Activated CD4-positive, alpha-beta memory T cell treated with anti-CD3 and anti-CD28 coated beads for 36 hours (primary cell): Measurements from ENCODE around the gene ZC3H10. TPM values are rescaled to one million over a fixed set of nuclear protein-coding genes. Genes with fewer than 3 reads are reported as not detected.
"Not testable (repeated sequence)": the region's sequence is repeated elsewhere in the genome, so short reads cannot be mapped to it uniquely, and the experiment has no call there.

Experiments used
- CTCF ChIA-PET: fragments of 350-600 bp; sonication (Branson Sonifier 250); formaldehyde crosslinking; loops from one replicate; lab custom pipeline; 2021; ENCODE audit warnings: antibody characterized with exemption, inconsistent platforms; lab: Charles Lee
- POLR2A ChIA-PET: fragments of 350-600 bp; sonication (Branson Sonifier 250); formaldehyde crosslinking; loops from one replicate; lab custom pipeline; 2021; ENCODE audit warnings: antibody characterized with exemption; lab: Charles Lee
- DNase-seq: peaks from one replicate; pipeline ENCODE4 v3.0.0-alpha.2; 2020
- H3K27ac Mint-ChIP-seq: one replicate; pipeline ENCODE4 v1.8.0; 2021; ENCODE audit warnings: mixed read lengths
- H3K27me3 Mint-ChIP-seq: one replicate; pipeline ENCODE4 v1.8.0; 2021; ENCODE audit warnings: mixed read lengths
- H3K36me3 Mint-ChIP-seq: one replicate; pipeline ENCODE4 v1.8.0; 2021; ENCODE audit warnings: mixed read lengths
- H3K4me1 Mint-ChIP-seq: one replicate; pipeline ENCODE4 v1.8.0; 2021; ENCODE audit warnings: low read depth, mixed read lengths
- H3K4me3 Mint-ChIP-seq: one replicate; pipeline ENCODE4 v1.8.0; 2021; ENCODE audit warnings: mild to moderate bottlenecking, mixed read lengths
- H3K9me3 Mint-ChIP-seq: one replicate; pipeline ENCODE4 v1.8.0; 2021; ENCODE audit warnings: mixed read lengths
- intact Hi-C: fragments of 100-400 bp; cut with micrococcal nuclease; formaldehyde crosslinking; loops from one replicate; pipeline ENCODE4 v1.15.1; 2023
- total RNA-seq, 2 experiments: library from RNA; stranded (reverse); gene quantifications; one replicate each; pipeline ENCODE4 v1.2.3, GENCODE V29; 2021

ZC3H10 gene
- total RNA-seq, 2 experiments from 2014 or later: 5.1 to 7.2 TPM

DNA sequence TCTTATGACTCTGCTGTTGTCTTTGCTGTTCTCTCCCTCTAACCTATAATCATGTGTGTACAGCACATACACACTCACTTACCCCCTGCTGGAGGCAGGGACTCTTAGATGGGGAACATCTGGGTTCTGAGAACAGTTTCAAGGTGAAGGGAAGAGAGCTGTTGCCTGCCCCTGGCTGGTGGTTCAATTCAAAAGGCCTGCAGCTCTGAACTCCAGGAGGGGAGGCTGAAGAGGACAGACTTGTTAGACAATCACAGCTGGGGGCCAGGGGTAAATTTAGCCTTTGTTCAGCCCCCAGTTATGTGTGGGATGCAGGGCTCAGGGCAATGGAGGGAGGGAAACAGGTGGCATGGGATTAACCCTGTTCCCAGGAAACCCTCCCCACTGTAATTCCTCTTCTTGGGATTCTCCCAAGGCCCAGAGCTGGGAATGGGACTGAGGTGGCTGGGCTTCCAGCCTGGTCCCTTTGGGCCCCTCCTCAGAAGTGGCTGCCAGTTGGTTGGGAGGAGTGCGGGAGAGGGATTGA, 36.2 kb downstream of the ZC3H10 start:
- Mint-ChIP-seq H3K27ac (no peak overlapping the region), H3K9me3 (no peaks in the 10 kb centered on the region), H3K36me3 (peaks cover 21% of the 10 kb centered on the region), H3K4me1 (peaks cover 36% of the 10 kb centered on the region), H3K27me3 (no peaks in the 10 kb centered on the region), H3K4me3 (no peak overlapping the region)
- CTCF ChIA-PET: interaction anchor here (1.0 to 2.2 kb wide), 4 partner anchors 28 to 104 kb away, joined by 3 to 7 read pairs (median 6); partner anchors contain the start of genes ANKRD52, SMARCC2 and ZC3H10
- DNase-seq: no peak
- POLR2A ChIA-PET: interaction anchor here (1.0 to 1.6 kb wide), 2 partner anchors 36 to 50 kb away, joined by 5 read pairs; partner anchors contain the start of genes PA2G4 and SMARCC2
- intact Hi-C loops: no loop called here

DNA sequence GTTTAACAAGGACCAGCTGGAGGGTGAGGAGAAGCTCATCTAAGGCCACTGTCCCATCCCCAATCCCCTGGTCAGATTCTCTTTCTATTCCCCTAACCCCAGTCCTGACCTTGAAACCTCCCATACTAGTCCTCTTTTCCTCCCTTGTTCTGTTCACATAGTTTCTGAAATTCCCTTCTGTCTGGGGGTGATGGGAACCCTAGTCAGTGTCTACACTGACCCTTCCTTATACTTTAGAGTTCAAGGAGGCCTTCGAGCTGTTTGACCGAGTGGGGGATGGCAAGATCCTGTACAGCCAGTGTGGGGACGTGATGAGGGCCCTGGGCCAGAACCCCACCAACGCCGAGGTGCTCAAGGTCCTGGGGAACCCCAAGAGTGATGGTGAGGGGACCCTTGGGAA, 36.8 kb downstream of the ZC3H10 start:
- DNase-seq: no peak
- no peak overlapping the region for H3K4me3 Mint-ChIP-seq

GRCh38 chr12:56155256-56155845, 37.3 kb downstream of the ZC3H10 start:
- ChIA-PET POLR2A (interaction anchor here (1.0 to 1.6 kb wide), 2 partner anchors 34 to 51 kb away, joined by 5 read pairs; partner anchors contain the start of genes PA2G4 and SMARCC2), CTCF (interaction anchor here (0.8 to 2.2 kb wide), 4 partner anchors 27 to 103 kb away, joined by 3 to 6 read pairs (median 3); partner anchors contain the start of genes ANKRD52, SMARCC2 and ZC3H10)
- Mint-ChIP-seq H3K27me3 (no peaks in the 10 kb centered on the region), H3K4me1 (peaks cover 39% of the 10 kb centered on the region), H3K36me3 (peaks cover 32% of the 10 kb centered on the region), H3K9me3 (no peaks in the 10 kb centered on the region), H3K27ac (no peak overlapping the region), H3K4me3 (peak overlapping the region; percentile 1)
- intact Hi-C loops: no loop called here
- DNase-seq: no peak

More for the DNA sequence above, 36.8 kb downstream of the ZC3H10 start:
- peaks cover 26% of the 10 kb centered on the region for H3K36me3 Mint-ChIP-seq
- ChIA-PET POLR2A (interaction anchor here (1.0 to 1.6 kb wide), 2 partner anchors 35 to 50 kb away, joined by 5 read pairs; partner anchors contain the start of genes PA2G4 and SMARCC2), CTCF (interaction anchor here (0.8 to 2.2 kb wide), 6 partner anchors 26 to 103 kb away, joined by 3 to 7 read pairs (median 4); partner anchors contain the start of genes ANKRD52, SMARCC2 and ZC3H10)
- intact Hi-C loops: no loop called here
- H3K9me3 Mint-ChIP-seq: no peaks in the 10 kb centered on the region
- peaks cover 37% of the 10 kb centered on the region for H3K4me1 Mint-ChIP-seq
- H3K27me3 Mint-ChIP-seq: no peaks in the 10 kb centered on the region
- H3K27ac Mint-ChIP-seq: no peak overlapping the region

DNA sequence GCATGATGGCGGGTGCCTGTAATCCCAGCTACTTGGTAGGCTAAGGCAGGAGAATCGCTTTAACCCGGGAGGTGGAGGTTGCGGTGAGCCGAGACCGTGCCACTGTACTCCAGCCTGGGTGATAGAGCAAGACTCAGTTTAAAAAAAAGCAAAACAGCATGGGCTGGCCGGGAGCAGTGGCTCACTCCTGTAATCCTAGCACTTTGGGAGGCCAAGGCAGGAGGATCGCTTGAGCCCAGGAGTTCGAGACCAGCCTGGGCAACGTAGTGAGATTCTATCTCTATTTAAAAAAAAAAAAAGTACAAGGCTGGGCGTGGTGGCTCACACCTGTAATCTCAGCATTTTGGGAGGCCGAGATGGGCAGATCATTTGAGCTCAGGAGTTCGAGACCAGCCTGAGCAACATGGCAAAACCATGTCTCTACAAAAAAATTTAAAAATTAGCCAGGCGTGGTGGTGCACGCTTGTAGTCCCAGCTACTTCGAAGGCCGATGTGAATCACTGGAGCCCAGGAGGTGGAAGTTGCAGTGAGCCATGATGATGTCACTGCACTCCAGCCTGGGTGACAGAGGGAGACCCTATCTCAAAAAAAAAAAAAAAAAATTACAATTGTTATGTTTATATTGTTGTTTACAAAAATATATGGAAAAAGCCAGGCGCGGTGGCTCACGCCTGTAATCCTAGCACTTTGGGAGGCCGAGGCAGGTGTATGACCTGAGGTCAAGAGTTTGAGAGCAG, 38.6 kb downstream of the ZC3H10 start:
- H3K27me3 Mint-ChIP-seq, intact Hi-C loops: not testable (repeated sequence)
- H3K4me1 Mint-ChIP-seq: peaks cover 39% of the 10 kb centered on the region

GRCh38 chr12:56157201-56158028, 39.3 kb downstream of the ZC3H10 start:
- no peaks in the 10 kb centered on the region for H3K9me3 Mint-ChIP-seq
- ChIA-PET CTCF (interaction anchor here (0.9 to 6.2 kb wide), 7 partner anchors 31 to 41 kb away, joined by 3 to 48 read pairs (median 6); partner anchors contain the start of genes ESYT1, RPL41, SMARCC2 and ZC3H10), POLR2A (interaction anchor here (0.9 to 2.4 kb wide), 7 partner anchors 29 to 54 kb away, joined by 3 to 17 read pairs (median 10); partner anchors contain the start of genes ESYT1, SMARCC2 and ZC3H10)
- H3K36me3 Mint-ChIP-seq: peaks cover 49% of the 10 kb centered on the region
- peak; percentile 72 for DNase-seq
- peak overlapping the region; percentile 98 for H3K27ac Mint-ChIP-seq
- intact Hi-C loops: loop anchor here (1.0 to 2.0 kb wide), 4 partner anchors 31 to 181 kb away; partner anchors contain the start of genes CS, IL23A and ZC3H10
- H3K4me3 Mint-ChIP-seq: peak overlapping the region; percentile 95
- no peaks in the 10 kb centered on the region for H3K27me3 Mint-ChIP-seq
- H3K4me1 Mint-ChIP-seq: peaks cover 43% of the 10 kb centered on the region

More for the DNA sequence above, 38.6 kb downstream of the ZC3H10 start:
- peaks cover 45% of the 10 kb centered on the region for H3K36me3 Mint-ChIP-seq
- peak overlapping the region; percentile 95 for H3K4me3 Mint-ChIP-seq
- not testable (repeated sequence) for H3K9me3 Mint-ChIP-seq, DNase-seq
- ChIA-PET CTCF (interaction anchor here (0.6 to 1.3 kb wide), 4 partner anchors 30 to 85 kb away, joined by 3 to 5 read pairs (median 3); partner anchors contain the start of gene ZC3H10), POLR2A (interaction anchor here (0.9 to 1.4 kb wide), 2 partner anchors 33 to 38 kb away, joined by 3 to 6 read pairs; partner anchors contain the start of genes SMARCC2 and ZC3H10)
- peak overlapping the region; percentile 98 for H3K27ac Mint-ChIP-seq

DNA sequence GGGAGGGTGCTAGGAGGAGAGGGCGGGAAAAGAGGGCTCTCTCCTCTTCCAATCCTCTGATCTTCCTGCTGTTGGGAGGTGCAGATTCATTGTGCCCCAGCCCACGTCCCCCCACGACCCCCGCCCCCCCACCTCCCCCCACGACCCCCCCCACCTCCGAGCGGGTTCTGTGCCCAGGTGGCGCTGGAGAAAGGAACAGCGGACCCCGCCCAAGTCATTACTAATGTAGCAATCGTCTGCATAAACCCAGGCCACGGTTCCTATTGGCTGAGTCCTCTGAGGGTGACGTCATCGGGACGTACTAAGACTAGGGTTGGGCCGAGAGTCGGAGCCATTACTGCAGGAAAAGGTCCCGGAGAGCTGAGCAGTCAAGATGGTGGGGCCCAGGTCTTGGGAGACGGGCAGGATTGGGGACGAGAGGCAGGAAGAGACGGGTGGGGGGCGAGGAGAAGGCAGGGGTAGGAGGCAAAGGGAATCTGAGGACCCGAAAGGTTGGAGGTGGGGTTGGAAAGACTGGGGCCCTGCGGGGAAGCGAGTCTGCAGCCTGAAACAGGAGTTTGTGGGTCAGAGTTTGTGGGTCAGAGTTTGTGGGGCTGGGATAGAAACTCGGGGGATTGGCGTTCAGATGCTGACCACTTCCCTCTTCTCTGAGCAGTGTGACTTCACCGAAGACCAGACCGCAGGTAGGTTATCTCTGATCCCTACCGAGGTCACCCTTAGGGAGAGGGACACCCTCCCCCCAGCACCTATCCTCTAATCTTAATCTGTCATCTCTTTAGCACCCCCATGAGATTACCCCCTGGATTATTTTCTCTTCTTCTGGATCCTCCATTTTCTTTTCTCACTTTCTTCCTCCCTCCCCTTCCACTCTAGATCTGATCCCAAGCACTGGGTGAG, 40.2 kb downstream of the ZC3H10 start, which contains the start of gene MYL6:
MYL6 (plus strand) TSS at position 331 of the 897 bp plus-strand sequence; CDS start at position 374, 43 bp downstream.
- intact Hi-C loops: loop anchor here (1.0 to 2.0 kb wide), 4 partner anchors 32 to 180 kb away; partner anchors contain the start of genes CS, IL23A and ZC3H10
- peak; percentile 95 for DNase-seq
- POLR2A ChIA-PET: interaction anchor here (0.6 to 2.4 kb wide), 9 partner anchors 9 to 366 kb away, joined by 3 to 17 read pairs (median 5); partner anchors contain the start of genes ESYT1, SMARCC2 and ZC3H10
- H3K36me3 Mint-ChIP-seq: peaks cover 51% of the 10 kb centered on the region
- no peaks in the 10 kb centered on the region for H3K9me3 Mint-ChIP-seq
- peak within 1 kb of the TSS; percentile 95 for H3K4me3 Mint-ChIP-seq
- H3K27me3 Mint-ChIP-seq: no peaks in the 10 kb centered on the region
- CTCF ChIA-PET: interaction anchor here (1.4 to 6.2 kb wide), 6 partner anchors 30 to 63 kb away, joined by 4 to 48 read pairs (median 10); partner anchors contain the start of genes ESYT1, RNF41, RPL41 and SMARCC2
- H3K4me1 Mint-ChIP-seq: peaks cover 42% of the 10 kb centered on the region
- H3K27ac Mint-ChIP-seq: peak within 1 kb of the TSS; percentile 98

DNA sequence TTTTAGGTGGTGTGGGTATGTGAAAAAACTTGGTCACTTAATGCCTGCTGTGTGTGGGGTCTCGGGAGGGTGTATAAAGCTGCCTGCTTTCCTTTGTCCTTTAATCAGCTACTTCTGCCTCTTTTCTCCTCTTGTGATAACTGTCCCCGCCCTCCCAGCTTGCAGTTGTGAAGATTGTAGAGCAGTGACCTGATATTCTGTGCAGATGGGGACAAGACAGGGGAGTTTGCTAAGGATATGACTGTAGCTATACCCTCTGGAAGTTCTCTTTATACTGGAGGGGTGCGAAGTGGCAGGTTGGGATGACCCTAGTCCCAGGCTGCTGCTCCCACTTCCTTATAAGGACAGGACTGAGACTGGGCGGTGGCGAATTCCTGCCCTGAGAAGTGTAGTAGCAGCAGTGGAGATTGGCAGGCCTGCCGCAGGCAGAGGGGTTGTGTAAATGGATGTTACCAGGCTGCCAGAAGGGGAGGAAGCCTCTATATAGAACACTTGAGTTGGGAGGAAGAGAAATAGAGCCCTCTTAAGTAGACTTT, 40.9 kb downstream of the ZC3H10 start:
- Mint-ChIP-seq H3K9me3 (no peaks in the 10 kb centered on the region), H3K4me1 (peaks cover 37% of the 10 kb centered on the region), H3K4me3 (peak overlapping the region; percentile 95), H3K27me3 (no peaks in the 10 kb centered on the region), H3K36me3 (peaks cover 59% of the 10 kb centered on the region), H3K27ac (peak overlapping the region; percentile 98)
- intact Hi-C loops: loop anchor here (1.0 to 2.0 kb wide), 4 partner anchors 33 to 179 kb away; partner anchors contain the start of genes CS, IL23A and ZC3H10
- ChIA-PET POLR2A (interaction anchor here (0.7 to 2.4 kb wide), 6 partner anchors 9 to 41 kb away, joined by 3 to 17 read pairs (median 13); partner anchors contain the start of genes ESYT1, SMARCC2 and ZC3H10), CTCF (interaction anchor here (1.4 to 6.2 kb wide), 6 partner anchors 30 to 63 kb away, joined by 4 to 48 read pairs (median 10); partner anchors contain the start of genes ESYT1, RNF41, RPL41 and SMARCC2)
- DNase-seq: peak; percentile 42

- ChIA-PET CTCF (interaction anchor here (1.4 to 6.2 kb wide), 6 partner anchors 29 to 62 kb away, joined by 4 to 48 read pairs (median 10); partner anchors contain the start of genes ESYT1, RNF41, RPL41 and SMARCC2), POLR2A (interaction anchor here (0.6 to 4.5 kb wide), 9 partner anchors 10 to 43 kb away, joined by 3 to 19 read pairs (median 10); partner anchors contain the start of genes ESYT1, SMARCC2 and ZC3H10)
- Mint-ChIP-seq H3K27ac (peak overlapping the region; percentile 98), H3K9me3 (no peaks in the 10 kb centered on the region), H3K36me3 (peaks cover 64% of the 10 kb centered on the region), H3K27me3 (no peaks in the 10 kb centered on the region), H3K4me3 (peak overlapping the region; percentile 95), H3K4me1 (peaks cover 35% of the 10 kb centered on the region)
- intact Hi-C loops: loop anchor here (1.0 to 2.0 kb wide), 2 partner anchors 7 to 141 kb away; partner anchors contain the start of genes CS and MYL6B
- no peak for DNase-seq
These were observed 41.6 kb downstream of the ZC3H10 start for GRCh38 chr12:56159482-56160192.
